Esophagus muscularis mucosa (tissue), 3 donors: ENCODE data around the gene MYD88.

Source experiments
- POLR2A ChIP-seq: fragments of 450-650 bp; IDR thresholded peaks from one replicate; pipeline ENCODE4 v1.6.1; 2017; ENCODE audit warnings: antibody characterized with exemption, moderate library complexity, mild to moderate bottlenecking, low read depth
- TF ChIP-seq, protein P1 (sequence below), 3 experiments: fragments of 200-600 bp in 2 of 3; fragments of 450-650 bp in 1 of 3; sonication (generic) in 2 of 3; IDR thresholded peaks; one replicate each; pipeline ENCODE4 v1.5.1; 2017 to 2019; ENCODE audit warnings: antibody characterized with exemption in 3 of 3, mild to moderate bottlenecking in 2 of 3, moderate library complexity in 1 of 3

- TF ChIP-seq, protein P1, sequence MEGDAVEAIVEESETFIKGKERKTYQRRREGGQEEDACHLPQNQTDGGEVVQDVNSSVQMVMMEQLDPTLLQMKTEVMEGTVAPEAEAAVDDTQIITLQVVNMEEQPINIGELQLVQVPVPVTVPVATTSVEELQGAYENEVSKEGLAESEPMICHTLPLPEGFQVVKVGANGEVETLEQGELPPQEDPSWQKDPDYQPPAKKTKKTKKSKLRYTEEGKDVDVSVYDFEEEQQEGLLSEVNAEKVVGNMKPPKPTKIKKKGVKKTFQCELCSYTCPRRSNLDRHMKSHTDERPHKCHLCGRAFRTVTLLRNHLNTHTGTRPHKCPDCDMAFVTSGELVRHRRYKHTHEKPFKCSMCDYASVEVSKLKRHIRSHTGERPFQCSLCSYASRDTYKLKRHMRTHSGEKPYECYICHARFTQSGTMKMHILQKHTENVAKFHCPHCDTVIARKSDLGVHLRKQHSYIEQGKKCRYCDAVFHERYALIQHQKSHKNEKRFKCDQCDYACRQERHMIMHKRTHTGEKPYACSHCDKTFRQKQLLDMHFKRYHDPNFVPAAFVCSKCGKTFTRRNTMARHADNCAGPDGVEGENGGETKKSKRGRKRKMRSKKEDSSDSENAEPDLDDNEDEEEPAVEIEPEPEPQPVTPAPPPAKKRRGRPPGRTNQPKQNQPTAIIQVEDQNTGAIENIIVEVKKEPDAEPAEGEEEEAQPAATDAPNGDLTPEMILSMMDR (IDR thresholded peaks at IDR 0.05): no peak
- no peak for TF ChIP-seq POLR2A
Observed at GRCh38 chr3:38125305-38126120, 12.9 kb upstream of the MYD88 start.
